Spleen (tissue), 7 donors: ENCODE data around the gene CPNE8.

Source experiments
- CTCF ChIP-seq, 11 experiments: fragments of 200-600 bp in 7 of 11; fragments of 450-650 bp in 4 of 11; sonication (generic) in 4 of 11; IDR thresholded peaks in 8 of 11; conservative IDR thresholded peaks in 3 of 11; 1 replicate in 7 of 11; 2 replicates in 4 of 11; pipeline versions ENCODE4 v1.4.0 to v1.8.0; 2016 to 2021; ENCODE audit warnings: antibody characterized with exemption in 11 of 11, inconsistent platforms in 4 of 11, mild to moderate bottlenecking in 1 of 11
- POLR2A ChIP-seq, 3 donors: fragments of 450-650 bp; IDR thresholded peaks; one replicate each; pipeline ENCODE4 v1.5.1; 2017; ENCODE audit warnings: antibody characterized with exemption in 3 of 3, mild to moderate bottlenecking in 1 of 3
- POLR2AphosphoS5 ChIP-seq, 3 donors: sonication (generic); formaldehyde crosslinking; IDR thresholded peaks; one replicate each; pipeline ENCODE4 v1.5.1; 2017; ENCODE audit warnings: antibody characterized with exemption in 3 of 3
- donor health status: DM: no; HTN: no; CAD: no; lungs with moderate emphysema.
- donor health status: DM: no; HTN: no; CAD: no.
- donor health status: DM: no; HTN: no; CAD: no.

GRCh38 chr12:38878986-38879385, 26.4 kb downstream of the CPNE8 start:
- TF ChIP-seq POLR2A (IDR thresholded peaks at IDR 0.05) (no peak), CTCF (IDR thresholded peaks at IDR 0.05 in 8 of 11, conservative IDR thresholded peaks at IDR 0.05 in 3 of 11) (no peak), POLR2AphosphoS5 (IDR thresholded peaks at IDR 0.05) (no peak)
